ENCODE measurements around the gene MX1.

GRCh38 chr21:41500931-41501381 is 74.9 kb downstream of the MX1 start:
- TF ChIP-seq CTCF (IDR thresholded peaks at IDR 0.05), result no peak
- TF ChIP-seq POLR2A (IDR thresholded peaks at IDR 0.05), result no peak
- no peak for TF ChIP-seq POLR2AphosphoS5 (IDR thresholded peaks at IDR 0.05)
